GM12865 (cell line): ENCODE measurements around the gene PLXNB3.
A peak's percentile ranks its signal among the peaks of the same experiment; 100 is the strongest.

Source experiments
- DNase-seq: peaks from one replicate; pipeline ENCODE4 v3.0.0; 2010; ENCODE audit warnings: low read depth
- H3K4me3 ChIP-seq: 2 replicates; pipeline ENCODE4 v1.5.1; 2011; ENCODE audit warnings: mild to moderate bottlenecking, low read depth, low read length, control low read depth
- TF ChIP-seq, protein P1 (sequence below): IDR thresholded peaks from 2 replicates; pipeline ENCODE4 v1.5.1; 2011; ENCODE audit warnings: low read length, control low read depth, low read depth, inconsistent platforms; ENCODE audit not compliant: insufficient read depth; ENCODE audit errors: missing control alignments

The PLXNB3 gene

DNA sequence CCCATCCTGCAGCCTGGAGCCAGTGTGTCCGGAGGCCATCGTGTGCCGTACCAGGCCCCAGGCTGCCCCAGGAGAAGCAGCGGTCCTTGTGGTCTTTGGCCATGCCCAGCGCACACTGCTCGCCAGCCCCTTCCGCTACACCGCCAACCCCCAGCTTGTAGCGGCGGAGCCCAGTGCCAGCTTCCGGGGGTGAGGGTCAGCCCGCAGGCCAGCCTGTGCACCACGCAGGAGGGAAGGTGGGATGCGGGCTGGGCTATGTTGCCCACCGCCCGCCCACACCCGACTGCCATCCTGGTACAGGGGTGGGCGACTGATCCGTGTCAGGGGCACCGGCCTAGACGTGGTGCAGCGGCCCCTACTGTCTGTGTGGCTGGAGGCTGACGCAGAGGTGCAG lies 9.2 kb downstream of the PLXNB3 start:
- no peak overlapping the region for H3K4me3 ChIP-seq
- no peak for DNase-seq
- TF ChIP-seq, protein P1, sequence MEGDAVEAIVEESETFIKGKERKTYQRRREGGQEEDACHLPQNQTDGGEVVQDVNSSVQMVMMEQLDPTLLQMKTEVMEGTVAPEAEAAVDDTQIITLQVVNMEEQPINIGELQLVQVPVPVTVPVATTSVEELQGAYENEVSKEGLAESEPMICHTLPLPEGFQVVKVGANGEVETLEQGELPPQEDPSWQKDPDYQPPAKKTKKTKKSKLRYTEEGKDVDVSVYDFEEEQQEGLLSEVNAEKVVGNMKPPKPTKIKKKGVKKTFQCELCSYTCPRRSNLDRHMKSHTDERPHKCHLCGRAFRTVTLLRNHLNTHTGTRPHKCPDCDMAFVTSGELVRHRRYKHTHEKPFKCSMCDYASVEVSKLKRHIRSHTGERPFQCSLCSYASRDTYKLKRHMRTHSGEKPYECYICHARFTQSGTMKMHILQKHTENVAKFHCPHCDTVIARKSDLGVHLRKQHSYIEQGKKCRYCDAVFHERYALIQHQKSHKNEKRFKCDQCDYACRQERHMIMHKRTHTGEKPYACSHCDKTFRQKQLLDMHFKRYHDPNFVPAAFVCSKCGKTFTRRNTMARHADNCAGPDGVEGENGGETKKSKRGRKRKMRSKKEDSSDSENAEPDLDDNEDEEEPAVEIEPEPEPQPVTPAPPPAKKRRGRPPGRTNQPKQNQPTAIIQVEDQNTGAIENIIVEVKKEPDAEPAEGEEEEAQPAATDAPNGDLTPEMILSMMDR = no peak

DNA sequence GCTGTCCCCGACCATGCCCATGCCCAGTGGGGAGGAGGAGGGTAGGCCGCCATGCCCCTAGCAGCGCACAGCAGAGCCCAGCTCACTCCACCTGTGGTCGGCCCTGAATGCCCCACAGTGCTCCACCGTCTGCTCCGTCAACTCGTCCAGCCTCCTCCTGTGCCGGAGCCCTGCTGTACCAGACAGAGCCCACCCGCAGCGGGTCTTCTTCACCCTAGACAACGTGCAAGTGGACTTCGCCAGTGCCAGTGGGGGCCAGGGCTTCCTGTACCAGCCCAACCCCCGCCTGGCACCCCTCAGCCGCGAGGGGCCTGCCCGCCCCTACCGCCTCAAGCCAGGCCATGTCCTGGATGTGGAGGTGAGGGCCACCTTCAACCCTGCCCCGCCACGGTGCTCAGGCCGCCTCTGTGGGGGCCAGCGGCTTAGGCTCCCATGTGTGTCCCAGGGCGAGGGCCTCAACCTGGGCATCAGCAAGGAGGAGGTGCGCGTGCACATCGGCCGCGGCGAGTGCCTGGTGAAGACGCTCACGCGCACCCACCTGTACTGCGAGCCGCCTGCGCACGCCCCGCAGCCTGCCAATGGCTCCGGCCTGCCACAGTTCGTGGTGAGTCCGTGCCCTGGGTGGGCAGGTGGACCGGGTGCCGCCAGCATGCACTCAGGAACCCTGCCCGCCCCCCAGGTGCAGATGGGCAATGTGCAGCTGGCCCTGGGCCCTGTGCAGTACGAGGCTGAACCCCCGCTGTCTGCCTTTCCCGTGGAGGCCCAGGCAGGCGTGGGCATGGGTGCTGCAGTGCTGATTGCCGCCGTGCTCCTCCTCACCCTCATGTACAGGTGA lies 9.9 kb downstream of the PLXNB3 start:
- DNase-seq = no peak
- no peak overlapping the region for H3K4me3 ChIP-seq
- TF ChIP-seq, protein P1 = no peak

DNA sequence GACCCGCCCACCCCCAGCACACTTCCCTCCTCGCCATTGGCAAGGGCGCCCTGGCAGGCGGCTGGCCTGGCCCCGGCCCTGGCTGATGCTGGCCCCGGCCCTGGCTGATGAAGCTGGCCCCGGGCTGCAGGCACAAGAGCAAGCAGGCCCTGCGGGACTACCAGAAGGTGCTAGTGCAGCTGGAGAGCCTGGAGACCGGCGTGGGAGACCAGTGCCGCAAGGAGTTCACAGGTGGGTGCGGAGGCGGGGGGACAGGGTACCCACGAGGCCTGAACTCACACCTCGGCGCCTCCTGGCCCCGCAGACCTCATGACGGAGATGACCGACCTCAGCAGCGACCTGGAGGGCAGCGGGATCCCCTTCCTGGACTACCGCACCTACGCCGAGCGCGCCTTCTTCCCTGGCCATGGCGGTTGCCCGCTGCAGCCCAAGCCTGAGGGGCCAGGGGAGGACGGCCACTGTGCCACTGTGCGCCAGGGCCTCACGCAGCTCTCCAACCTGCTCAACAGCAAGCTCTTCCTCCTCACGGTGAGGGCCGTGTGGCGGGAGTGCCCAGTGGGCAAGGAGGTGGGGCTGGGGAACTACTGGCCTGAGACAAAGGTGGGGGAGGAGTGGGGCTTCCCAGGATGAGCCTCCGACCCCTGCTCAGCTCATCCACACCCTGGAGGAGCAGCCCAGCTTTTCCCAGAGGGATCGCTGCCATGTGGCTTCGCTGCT lies 10.7 kb downstream of the PLXNB3 start:
- no peak for DNase-seq
- TF ChIP-seq, protein P1 = no peak
- H3K4me3 ChIP-seq = no peak overlapping the region

- no peak for DNase-seq
- no peak overlapping the region for H3K4me3 ChIP-seq
- TF ChIP-seq, protein P1 = no peak
These were observed 11.5 kb downstream of the PLXNB3 start for GRCh38 chrX:153775293-153776119.

GRCh38 chrX:153776120-153776599 lies 12.1 kb downstream of the PLXNB3 start:
- no peak for DNase-seq
- TF ChIP-seq, protein P1 = no peak
- no peak overlapping the region for H3K4me3 ChIP-seq

GRCh38 chrX:153776611-153777045 lies 12.6 kb downstream of the PLXNB3 start:
- H3K4me3 ChIP-seq = no peak overlapping the region
- TF ChIP-seq, protein P1 = no peak
- DNase-seq = peak; percentile 46
